Loucy (cell line): ENCODE results near the gene AGFG1.

Experiments used
- H2AFZ ChIP-seq: fragments of 200-600 bp; sonication (generic); 2 replicates; pipeline ENCODE4 v1.6.0; 2016; ENCODE audit warnings: antibody characterized with exemption, mild to moderate bottlenecking, low read length, moderate library complexity
- H3F3A ChIP-seq: fragments of 200-600 bp; 2 replicates; pipeline ENCODE4 v1.6.0; 2016; ENCODE audit warnings: antibody characterized with exemption, low read depth, mild to moderate bottlenecking
- H3K27me3 ChIP-seq: fragments of 200-600 bp; sonication (generic); 2 replicates; pipeline ENCODE4 v1.6.1; 2014; ENCODE audit warnings: low read length, mild to moderate bottlenecking; ENCODE audit not compliant: insufficient read depth, poor library complexity, severe bottlenecking
- H3K36me3 ChIP-seq: fragments of 200-600 bp; sonication (generic); 2 replicates; pipeline ENCODE4 v1.6.1; 2016; ENCODE audit warnings: low read length; ENCODE audit not compliant: insufficient read depth
- H3K4me1 ChIP-seq: fragments of 200-600 bp; sonication (generic); 2 replicates; pipeline ENCODE4 v1.5.1; 2014; ENCODE audit warnings: low read length, mild to moderate bottlenecking; ENCODE audit not compliant: insufficient read depth, poor library complexity, severe bottlenecking
- H3K4me2 ChIP-seq: fragments of 200-600 bp; sonication (generic); 2 replicates; pipeline ENCODE4 v1.6.0; 2014; ENCODE audit warnings: antibody characterized with exemption, low read length, low read depth, mild to moderate bottlenecking; ENCODE audit not compliant: poor library complexity, severe bottlenecking
- H3K4me3 ChIP-seq: fragments of 200-600 bp; sonication (generic); 2 replicates; pipeline ENCODE4 v1.5.1; 2014; ENCODE audit warnings: low read length, mild to moderate bottlenecking, mixed read lengths; ENCODE audit not compliant: poor library complexity, severe bottlenecking
- H3K79me2 ChIP-seq: fragments of 200-600 bp; sonication (generic); 2 replicates; pipeline ENCODE4 v1.6.1; 2014; ENCODE audit warnings: low read length; ENCODE audit not compliant: insufficient read depth
- H3K9ac ChIP-seq: fragments of 200-600 bp; sonication (generic); 2 replicates; pipeline ENCODE4 v1.6.0; 2014; ENCODE audit warnings: mild to moderate bottlenecking, low read depth, low read length, moderate library complexity; ENCODE audit not compliant: poor library complexity, severe bottlenecking
- H3K9me2 ChIP-seq: fragments of 200-600 bp; sonication (generic); replicated peaks from 2 replicates; pipeline ENCODE4 v1.6.1; 2016; ENCODE audit warnings: low read depth, low read length, mixed read lengths
- H3K9me3 ChIP-seq: fragments of 200-600 bp; sonication (generic); 2 replicates; pipeline ENCODE4 v1.6.1; 2014; ENCODE audit warnings: mild to moderate bottlenecking, antibody characterized with exemption, low read length, low read depth; ENCODE audit not compliant: insufficient read depth
- H4K20me1 ChIP-seq: fragments of 200-600 bp; sonication (generic); 2 replicates; pipeline ENCODE4 v1.6.0; 2014; ENCODE audit warnings: antibody characterized with exemption, low read length, mild to moderate bottlenecking; ENCODE audit not compliant: insufficient read depth, poor library complexity, severe bottlenecking
- CTCF ChIP-seq: fragments of 200-600 bp; sonication (generic); conservative IDR thresholded peaks from 2 replicates; pipeline ENCODE4 v1.5.1; 2014; ENCODE audit warnings: mild to moderate bottlenecking, antibody characterized with exemption, low read length
- EZH2phosphoT487 ChIP-seq: fragments of 200-600 bp; IDR thresholded peaks from 2 replicates; pipeline ENCODE4 v1.6.1; 2018; ENCODE audit warnings: antibody characterized with exemption, mild to moderate bottlenecking, moderate library complexity, borderline replicate concordance

Gene AGFG1

GRCh38 chr2:227486688-227487087 is 14.7 kb downstream of the AGFG1 start:
- H3K27me3 ChIP-seq = no peaks in the 10 kb centered on the region
- peaks cover 7% of the 10 kb centered on the region for H3K4me1 ChIP-seq
- no peak overlapping the region for H3K4me2 ChIP-seq
- no peak overlapping the region for H3K4me3 ChIP-seq
- no peaks in the 10 kb centered on the region for H3K9me2 ChIP-seq
- H3K79me2 ChIP-seq = peaks cover 99% of the 10 kb centered on the region
- peaks cover 58% of the 10 kb centered on the region for H4K20me1 ChIP-seq
- peaks cover 10% of the 10 kb centered on the region; the same call in 1 of the 2 replicates for H3K9me3 ChIP-seq
- H3K9ac ChIP-seq = no peak overlapping the region
- H2AFZ ChIP-seq = no peak overlapping the region
- no peak for TF ChIP-seq CTCF
- no peaks in the 10 kb centered on the region for H3K36me3 ChIP-seq
- H3F3A ChIP-seq = no peaks in the 10 kb centered on the region

- H3K4me3 ChIP-seq = no peak overlapping the region
- no peaks in the 10 kb centered on the region for H3K27me3 ChIP-seq
- H3K79me2 ChIP-seq = peaks cover 91% of the 10 kb centered on the region
- H3F3A ChIP-seq = no peaks in the 10 kb centered on the region
- H4K20me1 ChIP-seq = peaks cover 51% of the 10 kb centered on the region
- no peak overlapping the region for H3K9ac ChIP-seq
- no peaks in the 10 kb centered on the region for H3K9me2 ChIP-seq
- H2AFZ ChIP-seq = no peak overlapping the region
- H3K4me1 ChIP-seq = peaks cover under 1% of the 10 kb centered on the region
- no peak overlapping the region for H3K4me2 ChIP-seq
- H3K36me3 ChIP-seq = peaks cover under 1% of the 10 kb centered on the region; the same call in 1 of the 2 replicates
- H3K9me3 ChIP-seq = peaks cover 10% of the 10 kb centered on the region; the same call in 1 of the 2 replicates
- TF ChIP-seq CTCF = no peak
- TF ChIP-seq EZH2phosphoT487 = no peak
These were observed 16.1 kb downstream of the AGFG1 start for GRCh38 chr2:227488045-227488444.

DNA sequence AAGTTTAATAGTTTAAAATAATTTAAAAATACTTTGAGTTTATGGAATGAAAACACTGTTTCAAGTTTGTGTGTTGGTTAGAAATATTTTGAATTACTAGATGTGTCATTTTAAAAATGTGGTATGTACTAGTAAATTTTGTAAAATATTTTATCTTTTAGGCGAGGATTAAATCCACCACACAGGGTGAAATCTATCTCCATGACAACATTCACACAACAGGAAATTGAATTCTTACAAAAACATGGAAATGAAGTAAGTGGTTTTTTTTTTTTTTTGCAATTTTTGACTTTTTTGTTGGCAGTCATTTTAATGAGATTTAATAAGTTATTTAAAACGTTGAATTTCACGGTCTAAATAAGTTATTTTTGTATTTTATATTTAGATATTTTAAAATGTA is 19.4 kb downstream of the AGFG1 start:
- Histone ChIP-seq H3K9ac (no peak overlapping the region), H3F3A (no peaks in the 10 kb centered on the region), H3K4me1 (no peaks in the 10 kb centered on the region), H3K4me2 (no peak overlapping the region), H3K36me3 (peaks cover 24% of the 10 kb centered on the region; the same call in 1 of the 2 replicates), H2AFZ (no peak overlapping the region), H3K9me2 (no peaks in the 10 kb centered on the region), H3K9me3 (no peaks in the 10 kb centered on the region), H4K20me1 (peaks cover 66% of the 10 kb centered on the region), H3K27me3 (no peaks in the 10 kb centered on the region), H3K4me3 (no peak overlapping the region), H3K79me2 (peaks cover 85% of the 10 kb centered on the region)
- TF ChIP-seq CTCF (no peak), EZH2phosphoT487 (no peak)
